ENCODE measurements around the gene COA1.

- TF ChIP-seq CTCF (IDR thresholded peaks at IDR 0.05; ENCODE audit: extremely low read depth in 1 of 2, insufficient read depth in 1 of 2, low read depth in 1 of 2, low read length in 2 of 2) (no peak), POLR2AphosphoS5 (IDR thresholded peaks at IDR 0.05; ENCODE audit: insufficient read depth, low read depth, low read length) (no peak), POLR2A (IDR thresholded peaks at IDR 0.05; ENCODE audit: low read depth, low read length) (no peak), JUN (IDR thresholded peaks at IDR 0.05; ENCODE audit: borderline replicate concordance, insufficient read depth, insufficient read length, low read depth) (no peak), MAX (IDR thresholded peaks at IDR 0.05; ENCODE audit: insufficient read depth, insufficient read length) (no peak), EZH2 (IDR thresholded peaks at IDR 0.05; ENCODE audit: borderline replicate concordance, low read depth, low read length, severe bottlenecking) (no peak), MYC (IDR thresholded peaks at IDR 0.05; ENCODE audit: low read depth, low read length) (no peak), GATA2 (IDR thresholded peaks at IDR 0.05; ENCODE audit: insufficient read depth, insufficient read length, low read depth, low read length) (no peak)
Observed at GRCh38 chr7:43747328-43748105, 18.2 kb upstream of the COA1 start.
